Measurements from ENCODE around the gene THSD7A.

THSD7A gene

GRCh38 chr7:11376529-11376928, 455.5 kb downstream of the THSD7A start:
- no peak for FAIRE-seq

- no peak for FAIRE-seq
These were observed 457.4 kb downstream of the THSD7A start for GRCh38 chr7:11374629-11375028.

- FAIRE-seq = peak; percentile 28
These were observed 458.4 kb downstream of the THSD7A start for GRCh38 chr7:11373546-11374142.

- no peak for FAIRE-seq
These were observed 462.3 kb downstream of the THSD7A start for GRCh38 chr7:11369696-11370095.

GRCh38 chr7:11366118-11366517, 465.9 kb downstream of the THSD7A start:
- FAIRE-seq = no peak

- FAIRE-seq = no peak
These were observed 473.4 kb downstream of the THSD7A start for GRCh38 chr7:11358637-11359036.

GRCh38 chr7:11355399-11356005, 476.5 kb downstream of the THSD7A start:
- no peak for FAIRE-seq

- FAIRE-seq = no peak
These were observed 485.7 kb downstream of the THSD7A start for GRCh38 chr7:11346302-11346701.

- no peak for FAIRE-seq
These were observed 486.4 kb downstream of the THSD7A start for GRCh38 chr7:11345621-11346020.

GRCh38 chr7:11343818-11344413, 488.1 kb downstream of the THSD7A start:
- FAIRE-seq = peak; percentile 85

- FAIRE-seq = no peak
These were observed 488.9 kb downstream of the THSD7A start for GRCh38 chr7:11343136-11343535.

GRCh38 chr7:11341285-11341944, 490.6 kb downstream of the THSD7A start:
- FAIRE-seq = no peak

- no peak for FAIRE-seq
These were observed 495.6 kb downstream of the THSD7A start for GRCh38 chr7:11336432-11336831.

- no peak for FAIRE-seq
These were observed 496.1 kb downstream of the THSD7A start for GRCh38 chr7:11335947-11336346.

- FAIRE-seq = no peak
These were observed 499.2 kb downstream of the THSD7A start for GRCh38 chr7:11332865-11333228.

- FAIRE-seq = no peak
These were observed 499.7 kb downstream of the THSD7A start for GRCh38 chr7:11332186-11332864.

- no peak for FAIRE-seq
These were observed 500.6 kb downstream of the THSD7A start for GRCh38 chr7:11331128-11332102.

- no peak for FAIRE-seq
These were observed 501.3 kb downstream of the THSD7A start for GRCh38 chr7:11330717-11331116.

GRCh38 chr7:11330208-11330607, 501.8 kb downstream of the THSD7A start:
- FAIRE-seq = no peak

- FAIRE-seq = no peak
These were observed 502.4 kb downstream of the THSD7A start for GRCh38 chr7:11329626-11330025.

- FAIRE-seq = no peak
These were observed 503.7 kb downstream of the THSD7A start for GRCh38 chr7:11328309-11328708.

GRCh38 chr7:11327633-11328032, 504.4 kb downstream of the THSD7A start:
- no peak for FAIRE-seq
